IPS-18c (cell line): ENCODE measurements around the gene APLP2.

ENCODE experiments used
- H3K4me3 ChIP-seq: 2 replicates; pipeline ENCODE4 v1.7.0; 2013; ENCODE audit warnings: low read depth, mild to moderate bottlenecking, low read length, moderate library complexity; ENCODE audit not compliant: insufficient read depth
- H3K9me3 ChIP-seq: one replicate; pipeline ENCODE4 v1.6.1; 2013; ENCODE audit warnings: mild to moderate bottlenecking, low read length, moderate library complexity; ENCODE audit not compliant: control insufficient read depth, insufficient read depth

Gene APLP2

GRCh38 chr11:130123414-130124040 lies 53.8 kb downstream of the APLP2 start:
- H3K9me3 ChIP-seq = no peaks in the 10 kb centered on the region
- no peak overlapping the region for H3K4me3 ChIP-seq

DNA sequence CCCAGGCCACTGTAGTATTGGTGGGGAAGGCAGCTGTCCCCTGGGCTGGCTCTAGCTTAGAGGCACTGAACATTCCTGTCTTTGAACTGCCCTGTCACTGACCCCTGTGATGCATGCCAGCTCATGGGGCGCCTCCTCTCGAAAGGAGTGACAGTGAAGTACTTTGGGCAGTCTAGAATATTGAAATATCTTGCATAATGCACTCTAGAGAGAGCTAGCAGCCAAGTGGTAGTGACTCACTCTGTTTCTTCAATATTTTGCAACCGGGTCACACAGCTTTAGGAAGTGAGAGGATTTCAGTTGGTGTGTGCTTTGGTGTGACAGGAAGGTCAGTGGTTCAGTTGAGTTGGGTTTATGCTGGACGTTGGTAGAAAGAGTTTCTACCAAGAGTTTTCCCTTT lies 54.4 kb downstream of the APLP2 start:
- no peaks in the 10 kb centered on the region for H3K9me3 ChIP-seq
- no peak overlapping the region for H3K4me3 ChIP-seq

- Histone ChIP-seq H3K4me3 (no peak overlapping the region), H3K9me3 (no peaks in the 10 kb centered on the region)
These were observed 55.9 kb downstream of the APLP2 start for GRCh38 chr11:130125638-130126037.

- Histone ChIP-seq H3K4me3 (no peak overlapping the region), H3K9me3 (no peaks in the 10 kb centered on the region)
These were observed 56.8 kb downstream of the APLP2 start for GRCh38 chr11:130126516-130126915.

DNA sequence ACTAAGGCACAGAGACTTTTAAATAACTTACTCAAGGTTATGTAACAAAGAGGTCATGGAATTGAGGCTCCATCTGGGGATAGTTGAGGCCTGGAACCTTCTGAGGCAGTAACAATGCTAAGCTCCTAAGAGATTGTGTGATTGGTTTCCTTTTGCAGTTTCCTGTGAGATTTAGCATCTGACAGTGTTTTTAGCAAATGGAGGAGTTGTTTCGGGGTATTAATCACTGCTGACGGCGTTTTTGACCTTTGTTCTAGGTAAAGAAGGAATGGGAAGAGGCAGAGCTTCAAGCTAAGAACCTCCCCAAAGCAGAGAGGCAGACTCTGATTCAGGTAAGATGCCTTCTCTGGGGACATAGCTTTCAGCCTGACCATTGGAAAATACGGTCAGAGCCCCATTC lies 57.8 kb downstream of the APLP2 start:
- Histone ChIP-seq H3K4me3 (no peak overlapping the region), H3K9me3 (peaks cover 5% of the 10 kb centered on the region)

GRCh38 chr11:130128626-130129025 lies 58.9 kb downstream of the APLP2 start:
- peaks cover 8% of the 10 kb centered on the region for H3K9me3 ChIP-seq
- no peak overlapping the region for H3K4me3 ChIP-seq

DNA sequence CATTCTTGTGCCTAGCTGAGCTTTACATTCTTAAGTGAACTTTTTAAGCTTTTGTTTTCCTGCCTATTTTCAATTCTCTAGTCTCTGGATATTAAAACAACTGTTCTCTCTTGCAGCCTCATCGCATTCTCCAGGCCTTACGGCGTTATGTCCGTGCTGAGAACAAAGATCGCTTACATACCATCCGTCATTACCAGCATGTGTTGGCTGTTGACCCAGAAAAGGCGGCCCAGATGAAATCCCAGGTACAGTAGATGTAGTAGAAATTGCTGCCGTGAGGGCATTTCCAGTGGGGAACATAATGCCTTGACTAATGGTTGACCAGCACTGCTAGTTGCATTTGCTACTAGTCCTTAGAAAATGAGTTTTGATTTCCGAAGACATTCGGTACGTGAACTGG lies 60.2 kb downstream of the APLP2 start:
- H3K4me3 ChIP-seq = no peak overlapping the region

GRCh38 chr11:130131961-130132850 lies 62.5 kb downstream of the APLP2 start:
- Histone ChIP-seq H3K4me3 (no peak overlapping the region), H3K9me3 (peaks cover 8% of the 10 kb centered on the region)

More for the DNA sequence above, 60.2 kb downstream of the APLP2 start:
- peaks cover 8% of the 10 kb centered on the region for H3K9me3 ChIP-seq

- Histone ChIP-seq H3K9me3 (peaks cover 8% of the 10 kb centered on the region), H3K4me3 (no peak overlapping the region)
These were observed 64.0 kb downstream of the APLP2 start for GRCh38 chr11:130133716-130134115.

DNA sequence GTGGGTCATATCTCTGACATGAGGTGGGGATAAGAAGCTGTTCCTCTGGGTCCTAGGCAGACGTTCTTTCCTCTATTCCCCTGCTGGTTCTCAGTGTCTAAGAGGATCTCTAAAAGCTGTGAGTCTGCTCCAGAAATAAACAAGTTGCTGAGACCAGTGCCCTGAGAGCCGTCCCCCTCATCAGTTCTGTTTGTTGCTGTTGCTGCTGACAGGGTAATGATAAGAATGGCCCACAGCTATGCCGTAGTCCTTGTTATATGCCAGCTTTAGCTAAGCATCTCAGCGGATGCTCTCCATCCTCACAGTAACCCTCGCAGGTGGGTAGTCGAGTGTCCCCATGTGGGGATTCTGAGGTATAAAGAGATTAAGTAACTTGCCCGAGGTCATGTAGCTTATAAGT lies 66.4 kb downstream of the APLP2 start:
- H3K9me3 ChIP-seq = peaks cover 8% of the 10 kb centered on the region
- no peak overlapping the region for H3K4me3 ChIP-seq

- no peak overlapping the region for H3K4me3 ChIP-seq
- H3K9me3 ChIP-seq = no peaks in the 10 kb centered on the region
These were observed 68.3 kb downstream of the APLP2 start for GRCh38 chr11:130137999-130138398.

DNA sequence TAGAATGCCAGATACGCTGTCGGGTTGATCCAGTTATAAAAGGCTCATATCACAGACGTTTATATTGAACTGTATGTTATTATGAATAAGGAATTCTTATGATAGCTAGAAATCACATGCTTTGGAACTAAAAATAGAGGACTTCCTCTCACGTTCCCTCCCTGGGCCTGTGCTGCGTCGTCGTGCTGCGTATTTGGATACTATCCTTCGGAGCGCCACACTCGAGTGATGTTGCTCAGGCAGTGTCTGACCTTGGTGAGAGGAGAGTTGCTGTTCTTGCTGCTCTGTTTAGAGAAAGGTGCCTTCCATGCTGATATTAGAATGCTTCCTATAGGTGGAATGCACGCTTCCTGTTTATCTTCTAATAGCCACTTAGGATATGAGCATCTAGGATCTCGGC lies 69.7 kb downstream of the APLP2 start:
- Histone ChIP-seq H3K9me3 (no peaks in the 10 kb centered on the region), H3K4me3 (no peak overlapping the region)

- H3K4me3 ChIP-seq = no peak overlapping the region
- no peaks in the 10 kb centered on the region for H3K9me3 ChIP-seq
These were observed 72.1 kb downstream of the APLP2 start for GRCh38 chr11:130141561-130142341.

DNA sequence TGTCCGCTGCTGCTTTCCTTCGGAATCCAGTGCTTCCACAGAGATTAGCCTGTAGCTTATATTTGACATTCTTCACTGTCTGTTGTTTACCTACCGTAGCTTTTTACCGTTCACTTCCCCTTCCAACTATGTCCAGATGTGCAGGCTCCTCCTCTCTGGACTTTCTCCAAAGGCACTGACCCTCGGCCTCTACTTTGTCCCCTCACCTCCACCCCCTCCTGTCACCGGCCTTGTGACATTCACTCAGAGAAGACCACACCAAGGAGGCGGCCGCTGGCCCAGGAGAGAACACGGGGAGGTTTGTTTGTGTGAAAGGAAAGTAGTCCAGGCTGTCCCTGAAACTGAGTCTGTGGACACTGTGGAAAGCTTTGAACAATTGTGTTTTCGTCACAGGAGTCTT lies 74.4 kb downstream of the APLP2 start:
- H3K9me3 ChIP-seq = no peaks in the 10 kb centered on the region
- H3K4me3 ChIP-seq = no peak overlapping the region

DNA sequence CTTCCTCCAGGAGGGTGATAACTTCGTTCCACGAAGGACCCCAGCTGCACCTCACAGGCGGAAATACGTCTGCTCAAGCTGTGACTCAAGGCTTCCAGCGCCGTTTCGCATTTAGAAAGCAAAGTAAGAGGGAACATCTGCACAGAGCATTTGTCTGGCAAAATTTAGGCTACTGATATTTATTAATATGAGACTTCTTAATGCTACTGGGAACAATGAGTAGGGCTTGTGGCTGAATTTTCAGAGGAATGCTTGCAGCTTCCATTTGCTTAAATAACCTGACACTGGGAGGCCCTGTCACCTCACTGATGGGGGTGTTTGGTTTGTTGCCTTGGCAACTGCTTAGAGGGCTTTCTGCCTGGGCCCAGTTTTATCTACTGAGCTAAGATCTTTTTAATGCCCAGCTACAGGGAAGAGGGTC lies 75.2 kb downstream of the APLP2 start:
- H3K9me3 ChIP-seq = no peaks in the 10 kb centered on the region

GRCh38 chr11:130145311-130145812 lies 75.7 kb downstream of the APLP2 start:
- Histone ChIP-seq H3K9me3 (no peaks in the 10 kb centered on the region), H3K4me3 (no peak overlapping the region)

More for the DNA sequence above, 75.2 kb downstream of the APLP2 start:
- no peak overlapping the region for H3K4me3 ChIP-seq

DNA sequence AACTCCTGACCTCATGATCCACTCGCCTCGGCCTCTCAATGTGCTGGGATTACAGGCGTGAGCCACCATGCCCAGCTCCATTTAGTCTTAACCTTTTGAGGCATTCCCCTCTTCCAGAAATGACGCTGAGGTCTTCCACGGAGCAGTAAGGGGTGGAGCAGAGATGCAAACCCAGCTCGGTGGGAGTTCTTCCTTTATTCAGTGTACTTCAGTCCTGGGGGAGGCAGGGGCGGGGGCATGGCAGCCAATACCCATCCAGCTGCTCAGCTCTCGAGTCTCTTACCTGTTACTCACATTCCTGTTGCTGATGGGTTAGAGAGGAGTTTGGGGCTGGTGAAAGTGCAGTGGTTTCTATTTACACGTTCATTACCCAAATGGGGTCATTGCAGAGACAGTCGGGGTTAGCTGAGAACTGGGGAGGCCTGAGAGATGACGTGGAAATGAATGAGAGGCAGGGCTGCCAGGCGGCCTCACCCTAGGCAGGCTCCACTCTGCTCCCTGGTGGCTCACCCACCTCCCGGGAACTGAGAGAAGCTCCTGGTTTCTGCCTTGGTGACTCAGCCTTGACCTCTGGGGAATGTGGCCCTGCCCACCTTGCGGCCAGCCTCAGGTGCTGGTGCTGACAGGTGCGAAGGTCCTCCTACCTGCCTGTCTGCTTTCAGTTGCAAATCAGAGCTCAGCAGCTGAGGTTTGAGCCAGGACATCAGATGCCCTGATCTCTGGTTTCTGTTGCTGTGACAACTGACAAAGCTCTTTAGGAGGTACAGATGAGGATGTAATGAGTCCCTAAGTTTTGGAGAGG lies 76.5 kb downstream of the APLP2 start:
- Histone ChIP-seq H3K9me3 (no peaks in the 10 kb centered on the region), H3K4me3 (peak overlapping the region; percentile 9; the same call in 1 of the 2 replicates)
